ENCODE data around the gene ASAP2.
"Not testable (repeated sequence)": the region's sequence is repeated elsewhere in the genome, so short reads cannot be mapped to it uniquely, and the experiment has no call there.

ASAP2 gene

GRCh38 chr2:9250091-9250490 is 43.5 kb downstream of the ASAP2 start:
- DNase-seq (ENCODE audit: low read depth, low spot score): no peak

- DNase-seq (ENCODE audit: low read depth, low spot score): no peak
Observed at GRCh38 chr2:9250498-9251153, 44.0 kb downstream of the ASAP2 start.

GRCh38 chr2:9251154-9252001 is 44.8 kb downstream of the ASAP2 start:
- DNase-seq (ENCODE audit: low read depth, low spot score): no peak

GRCh38 chr2:9252002-9252357 is 45.4 kb downstream of the ASAP2 start:
- no peak for DNase-seq (ENCODE audit: low read depth, low spot score)

- no peak for DNase-seq (ENCODE audit: low read depth, low spot score)
Observed at GRCh38 chr2:9255416-9255815, 48.8 kb downstream of the ASAP2 start.

GRCh38 chr2:9256147-9256546 is 49.5 kb downstream of the ASAP2 start:
- DNase-seq (ENCODE audit: low read depth, low spot score): no peak

GRCh38 chr2:9256570-9257043 is 50.0 kb downstream of the ASAP2 start:
- no peak for DNase-seq (ENCODE audit: low read depth, low spot score)

GRCh38 chr2:9258501-9258900 is 51.9 kb downstream of the ASAP2 start:
- DNase-seq (ENCODE audit: low read depth, low spot score): no peak

- peak; percentile 61 for DNase-seq (ENCODE audit: low read depth, low spot score)
Observed at GRCh38 chr2:9258953-9259399, 52.4 kb downstream of the ASAP2 start.

GRCh38 chr2:9260464-9260918 is 53.9 kb downstream of the ASAP2 start:
- no peak for DNase-seq (ENCODE audit: low read depth, low spot score)

GRCh38 chr2:9261231-9261883 is 54.7 kb downstream of the ASAP2 start:
- no peak for DNase-seq (ENCODE audit: low read depth, low spot score)

GRCh38 chr2:9262671-9263171 is 56.1 kb downstream of the ASAP2 start:
- no peak for DNase-seq (ENCODE audit: low read depth, low spot score)

- DNase-seq (ENCODE audit: low read depth, low spot score): no peak
Observed at GRCh38 chr2:9263428-9263827, 56.8 kb downstream of the ASAP2 start.

- DNase-seq (ENCODE audit: low read depth, low spot score): no peak
Observed at GRCh38 chr2:9264301-9264700, 57.7 kb downstream of the ASAP2 start.

- DNase-seq (ENCODE audit: low read depth, low spot score): no peak
Observed at GRCh38 chr2:9266711-9267110, 60.1 kb downstream of the ASAP2 start.

GRCh38 chr2:9267286-9267685 is 60.7 kb downstream of the ASAP2 start:
- not testable (repeated sequence) for DNase-seq (ENCODE audit: low read depth, low spot score)

- DNase-seq (ENCODE audit: low read depth, low spot score): no peak
Observed at GRCh38 chr2:9268301-9269080, 61.9 kb downstream of the ASAP2 start.

GRCh38 chr2:9269295-9269694 is 62.7 kb downstream of the ASAP2 start:
- DNase-seq (ENCODE audit: low read depth, low spot score): no peak

- DNase-seq (ENCODE audit: low read depth, low spot score): no peak
Observed at GRCh38 chr2:9269695-9270360, 63.2 kb downstream of the ASAP2 start.

GRCh38 chr2:9271091-9271490 is 64.5 kb downstream of the ASAP2 start:
- DNase-seq (ENCODE audit: low read depth, low spot score): no peak

- DNase-seq (ENCODE audit: low read depth, low spot score): no peak
Observed at GRCh38 chr2:9271691-9272090, 65.1 kb downstream of the ASAP2 start.
